GM06990 (cell line): ENCODE data around the gene LEKR1.

Experiments used
- DNase-seq: peaks from one replicate; pipeline ENCODE4 v3.0.0-alpha.2; 2011; ENCODE audit not compliant: insufficient read length; ENCODE audit errors: extremely low read depth
- H3K27me3 ChIP-seq: replicated peaks from 2 replicates; pipeline ENCODE4 v1.6.0; 2011; ENCODE audit warnings: low read length; ENCODE audit not compliant: control insufficient read depth, insufficient read depth
- H3K36me3 ChIP-seq: 2 replicates; pipeline ENCODE4 v1.5.1; 2011; ENCODE audit warnings: low read length; ENCODE audit not compliant: control insufficient read depth, insufficient read depth
- H3K4me3 ChIP-seq: replicated peaks from 2 replicates; pipeline ENCODE4 v1.5.1; 2011; ENCODE audit warnings: low read depth, mild to moderate bottlenecking, control low read depth, low read length
- CTCF ChIP-seq: IDR thresholded peaks from 2 replicates; pipeline ENCODE4 v1.5.1; 2011; ENCODE audit warnings: low read length, control low read depth, mild to moderate bottlenecking, inconsistent platforms; ENCODE audit not compliant: insufficient read depth, poor library complexity, severe bottlenecking

The LEKR1 gene

DNA sequence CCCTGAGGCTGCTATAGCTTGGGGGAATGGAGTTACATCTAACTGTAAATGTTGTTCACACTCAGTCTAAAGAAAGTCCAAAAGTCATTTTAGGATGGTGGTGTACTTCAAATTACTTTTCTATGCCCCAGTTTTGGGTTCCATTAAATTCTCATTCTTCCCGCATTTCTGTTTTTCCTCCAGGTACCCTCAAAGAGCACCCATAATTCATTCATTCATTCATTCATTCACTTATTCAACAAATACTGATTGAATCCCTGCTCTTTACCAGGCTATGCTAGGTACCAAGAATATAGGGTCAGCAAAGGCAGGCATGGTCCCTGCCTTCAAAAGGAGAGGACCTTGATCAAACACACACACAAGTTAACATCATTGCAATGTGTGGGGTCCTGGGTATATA is 257.7 kb downstream of the LEKR1 start:
- no peak for DNase-seq
- Histone ChIP-seq H3K27me3 (no peaks in the 10 kb centered on the region), H3K4me3 (no peak overlapping the region), H3K36me3 (no peaks in the 10 kb centered on the region)
- TF ChIP-seq CTCF: no peak

- Histone ChIP-seq H3K36me3 (no peaks in the 10 kb centered on the region), H3K4me3 (no peak overlapping the region), H3K27me3 (no peaks in the 10 kb centered on the region)
- TF ChIP-seq CTCF: no peak
- no peak for DNase-seq
Observed at GRCh38 chr3:157086060-157086750, 260.1 kb downstream of the LEKR1 start.

- Histone ChIP-seq H3K36me3 (no peaks in the 10 kb centered on the region), H3K27me3 (no peaks in the 10 kb centered on the region), H3K4me3 (no peak overlapping the region)
- no peak for DNase-seq
- TF ChIP-seq CTCF: no peak
Observed at GRCh38 chr3:157086775-157087174, 260.6 kb downstream of the LEKR1 start.

DNA sequence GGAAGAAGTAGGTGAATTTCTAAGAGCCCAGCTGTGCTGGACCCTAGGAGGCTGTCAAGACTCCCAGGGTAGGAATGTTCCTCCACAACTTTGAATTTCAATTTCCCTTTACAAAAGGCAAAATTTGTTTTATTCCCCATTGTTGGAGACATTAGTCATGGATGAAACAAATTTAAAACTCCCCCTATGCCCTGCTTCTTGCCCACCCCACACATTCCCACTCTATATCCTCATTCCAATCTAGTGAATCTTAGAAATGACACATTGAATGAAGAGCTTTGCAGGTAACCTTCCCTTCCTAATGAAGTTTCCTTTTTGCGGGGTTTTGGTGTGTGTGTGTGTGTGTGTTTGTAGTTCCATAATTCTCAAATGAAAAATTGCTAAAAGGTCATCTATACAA is 261.2 kb downstream of the LEKR1 start:
- Histone ChIP-seq H3K4me3 (no peak overlapping the region), H3K36me3 (no peaks in the 10 kb centered on the region), H3K27me3 (no peaks in the 10 kb centered on the region)
- DNase-seq: no peak
- no peak for TF ChIP-seq CTCF

- H3K4me3 ChIP-seq: peak overlapping the region; percentile 62
- no peaks in the 10 kb centered on the region for H3K36me3 ChIP-seq
- H3K27me3 ChIP-seq: no peaks in the 10 kb centered on the region
- no peak for DNase-seq
- TF ChIP-seq CTCF: no peak
Observed at GRCh38 chr3:157087780-157088600, 261.8 kb downstream of the LEKR1 start.
